ENCODE results near the gene ZNF654.

GRCh38 chr3:88133711-88134263 is 74.7 kb downstream of the ZNF654 start:
- TF ChIP-seq, protein P1, sequence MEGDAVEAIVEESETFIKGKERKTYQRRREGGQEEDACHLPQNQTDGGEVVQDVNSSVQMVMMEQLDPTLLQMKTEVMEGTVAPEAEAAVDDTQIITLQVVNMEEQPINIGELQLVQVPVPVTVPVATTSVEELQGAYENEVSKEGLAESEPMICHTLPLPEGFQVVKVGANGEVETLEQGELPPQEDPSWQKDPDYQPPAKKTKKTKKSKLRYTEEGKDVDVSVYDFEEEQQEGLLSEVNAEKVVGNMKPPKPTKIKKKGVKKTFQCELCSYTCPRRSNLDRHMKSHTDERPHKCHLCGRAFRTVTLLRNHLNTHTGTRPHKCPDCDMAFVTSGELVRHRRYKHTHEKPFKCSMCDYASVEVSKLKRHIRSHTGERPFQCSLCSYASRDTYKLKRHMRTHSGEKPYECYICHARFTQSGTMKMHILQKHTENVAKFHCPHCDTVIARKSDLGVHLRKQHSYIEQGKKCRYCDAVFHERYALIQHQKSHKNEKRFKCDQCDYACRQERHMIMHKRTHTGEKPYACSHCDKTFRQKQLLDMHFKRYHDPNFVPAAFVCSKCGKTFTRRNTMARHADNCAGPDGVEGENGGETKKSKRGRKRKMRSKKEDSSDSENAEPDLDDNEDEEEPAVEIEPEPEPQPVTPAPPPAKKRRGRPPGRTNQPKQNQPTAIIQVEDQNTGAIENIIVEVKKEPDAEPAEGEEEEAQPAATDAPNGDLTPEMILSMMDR (IDR thresholded peaks at IDR 0.05; ENCODE audit: low read length) = no peak
- TF ChIP-seq EZH2 (optimal IDR thresholded peaks at IDR 0.05; ENCODE audit: low read depth, low read length) = no peak

Data from MM.1S (cell line).